ENCODE results near the gene PSD4. TPM values are rescaled to one million over a fixed set of nuclear protein-coding genes. Genes with fewer than 3 reads are reported as not detected.

The PSD4 gene
- total and polyA plus RNA-seq, 2 of the 8 experiments (the other 6 are each of a cell fraction or from before 2014, with no cell fraction given): 0.53 to 1.2 TPM

- no peaks in the 10 kb centered on the region; the same call in 1 of the 2 replicates for H3K23me2 ChIP-seq (ENCODE audit: low read depth, low read length)
- no peak overlapping the region for H3K4me2 ChIP-seq (ENCODE audit: insufficient read depth in 1 of 2, low read depth in 2 of 2, low read length in 2 of 2)
- H2BK120ac ChIP-seq (replicated peaks; ENCODE audit: low read depth, low read length): no peak overlapping the region
- peaks cover 0 to 10% (median 7%) of the 10 kb centered on the region in 4 experiments; a peak in 4 of 7 replicates for H3K4me1 ChIP-seq (replicated peaks in 1 of 4; ENCODE audit: control insufficient read depth in 3 of 4, insufficient read depth in 4 of 4, low read length in 3 of 4)
- no peak overlapping the region for H3K27ac ChIP-seq (ENCODE audit: low read depth, low read length)
- H2AK5ac ChIP-seq (ENCODE audit: low read depth, low read length): no peak overlapping the region
- no peaks in the 10 kb centered on the region for H3K79me1 ChIP-seq (ENCODE audit: low read depth, low read length)
- H3K4ac ChIP-seq (replicated peaks; ENCODE audit: insufficient read length, low read depth, low read length): no peak overlapping the region
- FAIRE-seq (no peak), DNase-seq (ENCODE audit: low read depth in 1 of 2, low spot score in 2 of 2) (no peak)
- H3K23ac ChIP-seq (ENCODE audit: insufficient read length): no peak overlapping the region
- H3K56ac ChIP-seq (replicated peaks; ENCODE audit: insufficient read length, low read depth, low read length): no peak overlapping the region
- no peak overlapping the region for H2BK20ac ChIP-seq (ENCODE audit: low read length)
- no peak overlapping the region for H4K8ac ChIP-seq (ENCODE audit: extremely low read depth, insufficient read depth, low read length)
- no peak overlapping the region for H2BK5ac ChIP-seq (ENCODE audit: low read depth, low read length)
- no peak overlapping the region for H3K14ac ChIP-seq (ENCODE audit: insufficient read length)
- no peak overlapping the region for H3K18ac ChIP-seq (ENCODE audit: extremely low read depth, low read length)
- no peak overlapping the region for H3K4me3 ChIP-seq (ENCODE audit: extremely low read depth in 1 of 4, insufficient read depth in 2 of 4, low read depth in 3 of 4, low read length in 4 of 4)
- ChIA-PET POLR2A (ENCODE audit: partially characterized antibody) (no interaction called here), CTCF (ENCODE audit: partially characterized antibody) (interaction anchor here (0.5 to 3.8 kb wide), 12 partner anchors 9 to 169 kb away, joined by 3 to 24 read pairs (median 5); no protein-coding TSS in a partner anchor)
- WGBS, 2 experiments (ENCODE audit: extremely low coverage in 1 of 2, insufficient coverage in 1 of 2, insufficient read length in 1 of 2, insufficient replicate concordance in 2 of 2, low coverage in 1 of 2, low lambda C conversion rate in 2 of 2, missing lambda C conversion rate in 1 of 2): 85% methylated on average over 6 of the region's 6 CpGs; no CpG with 5 or more reads in 1 of the 2 experiments
- no peak overlapping the region for H2BK15ac ChIP-seq (ENCODE audit: low read length)
- H4K20me1 ChIP-seq (replicated peaks in 1 of 2; ENCODE audit: control insufficient read depth in 1 of 2, insufficient read depth in 2 of 2, low read length in 2 of 2): no peaks in the 10 kb centered on the region
- H3K36me3 ChIP-seq (ENCODE audit: control insufficient read depth in 2 of 4, insufficient read depth in 4 of 4, low read length in 3 of 4): no peaks in the 10 kb centered on the region
- no peak overlapping the region for H2BK12ac ChIP-seq (ENCODE audit: low read depth, low read length)
- H4K91ac ChIP-seq (replicated peaks; ENCODE audit: insufficient read length, low read length): no peak overlapping the region
- H2AFZ ChIP-seq (ENCODE audit: low read length): no peak overlapping the region
- H3K9ac ChIP-seq (replicated peaks in 1 of 4; ENCODE audit: extremely low read depth in 1 of 4, low read depth in 3 of 4, low read length in 3 of 4): no peak overlapping the region
- no peak overlapping the region for H4K5ac ChIP-seq (ENCODE audit: insufficient read length, low read depth, low read length)
- no peaks in the 10 kb centered on the region for H3K79me2 ChIP-seq (ENCODE audit: control insufficient read depth in 1 of 2, insufficient read depth in 2 of 2, low read length in 2 of 2)
- no peaks in the 10 kb centered on the region for H3K27me3 ChIP-seq (replicated peaks in 1 of 4; ENCODE audit: control insufficient read depth in 3 of 4, extremely low read depth in 1 of 4, insufficient read depth in 3 of 4, low read length in 3 of 4)
- H3K9me3 ChIP-seq (ENCODE audit: insufficient read depth in 2 of 2, low read depth in 1 of 2, low read length in 1 of 2): no peaks in the 10 kb centered on the region
- TF ChIP-seq ATF2 (IDR thresholded peaks at IDR 0.05; ENCODE audit: low read length) (no peak), CBX8 (IDR thresholded peaks at IDR 0.05; ENCODE audit: borderline replicate concordance, low read depth, low read length) (no peak), SIN3A (conservative IDR thresholded peaks at IDR 0.05 in 1 of 2, IDR thresholded peaks at IDR 0.05 in 1 of 2; ENCODE audit: low read depth in 1 of 2, low read length in 2 of 2) (no peak), CHD2 (IDR thresholded peaks at IDR 0.05; ENCODE audit: low read length) (no peak), PHF8 (conservative IDR thresholded peaks at IDR 0.05; ENCODE audit: low read depth, low read length) (no peak), EZH2 (IDR thresholded peaks at IDR 0.05; ENCODE audit: low read depth, low read length, severe bottlenecking) (no peak), USF2 (IDR thresholded peaks at IDR 0.05; ENCODE audit: low read length) (no peak), TEAD4 (IDR thresholded peaks at IDR 0.05; ENCODE audit: low read depth, low read length) (no peak), CEBPB (IDR thresholded peaks at IDR 0.05; ENCODE audit: low read depth, low read length) (no peak)
Observed at GRCh38 chr2:113220970-113221708, 47.4 kb downstream of the PSD4 start.
